Stimulated activated CD8-positive, alpha-beta memory T cell treated with anti-CD3 and anti-CD28 coated beads, Interleukin-7, amount 100 ng/mL, for 1 hour (primary cell): ENCODE results near the gene KIF2A.

Experiments used
- DNase-seq, 2 donors: peaks; one replicate each; pipeline ENCODE4 v3.0.0-alpha.2; 2020; ENCODE audit warnings: low read depth in 2 of 2

The KIF2A gene

GRCh38 chr5:62328772-62329491 is 22.9 kb downstream of the KIF2A start:
- no peak for DNase-seq

GRCh38 chr5:62330302-62330701 is 24.3 kb downstream of the KIF2A start:
- no peak for DNase-seq

- no peak for DNase-seq
Observed at GRCh38 chr5:62331921-62332320, 25.9 kb downstream of the KIF2A start.

- no peak for DNase-seq
Observed at GRCh38 chr5:62333250-62333794, 27.3 kb downstream of the KIF2A start.

- no peak for DNase-seq
Observed at GRCh38 chr5:62334082-62334481, 28.1 kb downstream of the KIF2A start.

- no peak for DNase-seq
Observed at GRCh38 chr5:62340392-62340791, 34.4 kb downstream of the KIF2A start.

- DNase-seq, result no peak
Observed at GRCh38 chr5:62340979-62341378, 35.0 kb downstream of the KIF2A start.

GRCh38 chr5:62341783-62342475 is 35.9 kb downstream of the KIF2A start:
- DNase-seq, result no peak

- DNase-seq, result no peak
Observed at GRCh38 chr5:62342476-62342837, 36.5 kb downstream of the KIF2A start.

- DNase-seq, result no peak
Observed at GRCh38 chr5:62343428-62343827, 37.4 kb downstream of the KIF2A start.

- DNase-seq, result no peak
Observed at GRCh38 chr5:62346748-62347147, 40.7 kb downstream of the KIF2A start.

- DNase-seq, result no peak
Observed at GRCh38 chr5:62347928-62348327, 41.9 kb downstream of the KIF2A start.

- DNase-seq, result no peak
Observed at GRCh38 chr5:62348723-62349481, 42.9 kb downstream of the KIF2A start.

GRCh38 chr5:62354028-62354874 is 48.2 kb downstream of the KIF2A start:
- DNase-seq, result no peak

GRCh38 chr5:62362701-62363100 is 56.7 kb downstream of the KIF2A start:
- DNase-seq, result no peak

GRCh38 chr5:62369039-62369438 is 63.0 kb downstream of the KIF2A start:
- DNase-seq, result no peak

GRCh38 chr5:62371409-62371808 is 65.4 kb downstream of the KIF2A start:
- no peak for DNase-seq

GRCh38 chr5:62372600-62372999 is 66.6 kb downstream of the KIF2A start:
- DNase-seq, result no peak

GRCh38 chr5:62373382-62373781 is 67.4 kb downstream of the KIF2A start:
- no peak for DNase-seq

- no peak for DNase-seq
Observed at GRCh38 chr5:62374090-62374489, 68.1 kb downstream of the KIF2A start.

- DNase-seq, result no peak
Observed at GRCh38 chr5:62375627-62376026, 69.6 kb downstream of the KIF2A start.

- no peak for DNase-seq
Observed at GRCh38 chr5:62376064-62376463, 70.1 kb downstream of the KIF2A start.
